Activated CD4-positive, CD25-positive, alpha-beta regulatory T cell treated with anti-CD3 and anti-CD28 coated beads, Interleukin-2, amount 50 U/mL, for 24 hours (primary cell): ENCODE data around the gene ARAP1.

Experiments used
- ATAC-seq, 2 donors: fragments of 150-1000 bp; cut with Tn5 transposase; one replicate each; pipeline ENCODE4 v1.10.0; 2021; ENCODE audit warnings: mild to moderate bottlenecking in 1 of 2, moderate library complexity in 1 of 2

The ARAP1 gene

GRCh38 chr11:72680624-72681158 is 71.5 kb downstream of the ARAP1 start:
- no peak for ATAC-seq

DNA sequence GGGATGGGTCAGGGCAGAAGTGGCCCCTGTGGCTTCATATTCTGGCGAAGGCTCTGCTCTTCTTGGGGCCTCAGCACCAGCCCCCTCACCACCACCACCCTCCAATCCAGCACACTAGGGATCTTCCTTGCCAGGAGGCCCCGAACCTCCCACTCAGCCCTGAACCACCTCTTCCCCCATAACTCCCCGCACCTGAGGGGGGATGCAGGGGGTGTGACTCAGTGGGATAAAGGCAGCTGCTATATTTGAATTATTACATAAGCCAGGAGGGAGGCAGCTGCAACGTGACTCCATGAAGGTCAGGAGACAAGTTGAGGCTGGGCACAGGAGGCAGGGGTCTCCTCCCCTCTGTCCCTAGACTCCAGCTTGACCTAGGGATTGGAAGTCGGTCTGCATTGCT is 72.3 kb downstream of the ARAP1 start:
- no peak for ATAC-seq

- no peak for ATAC-seq
Measured at GRCh38 chr11:72678524-72678923, 73.7 kb downstream of the ARAP1 start.

DNA sequence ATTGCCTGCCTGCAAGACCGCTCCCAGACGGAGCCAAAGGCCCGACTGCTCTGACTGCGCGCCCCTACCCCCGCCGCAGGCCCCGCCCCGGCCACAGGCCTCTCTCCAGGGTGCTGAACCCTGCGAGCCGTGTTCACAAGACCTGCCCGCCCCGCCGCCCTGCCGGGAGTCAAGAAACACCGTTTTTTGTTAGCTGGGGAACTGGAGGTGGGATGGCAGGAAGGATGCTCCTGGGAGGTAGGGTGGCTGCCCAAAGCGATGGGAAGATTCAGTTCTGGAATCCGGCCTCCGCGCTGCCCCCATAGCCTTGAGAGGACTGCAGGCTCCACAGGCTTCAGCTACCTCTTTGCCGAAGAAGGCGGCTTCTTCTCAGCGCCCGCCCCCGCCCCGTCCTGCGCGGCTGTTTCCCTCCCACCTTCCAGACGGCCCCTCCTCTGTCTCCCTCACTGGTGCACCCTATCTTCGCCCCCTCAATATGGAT is 75.3 kb downstream of the ARAP1 start:
- ATAC-seq = peak; percentile 78 to 83

DNA sequence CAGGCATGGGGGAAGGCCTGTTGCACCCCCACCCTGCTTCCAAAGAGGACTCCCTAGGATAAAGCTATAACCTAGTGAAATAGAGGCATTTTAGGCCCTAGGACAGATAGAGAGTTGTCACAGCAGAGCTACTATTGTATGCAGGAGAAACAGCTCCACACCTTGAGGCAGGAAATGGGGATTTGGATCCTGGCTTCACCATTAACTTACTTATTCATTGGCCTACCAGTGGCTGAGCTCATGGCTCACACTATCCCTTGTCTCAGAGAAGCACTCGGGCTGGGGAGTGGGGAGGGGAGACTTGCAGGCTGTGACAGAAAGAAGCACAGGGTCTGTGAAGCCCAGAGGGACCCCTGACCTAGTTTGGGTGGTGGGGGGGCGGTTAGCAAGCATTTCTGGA is 77.0 kb downstream of the ARAP1 start:
- ATAC-seq = no peak

GRCh38 chr11:72673943-72674828 is 78.0 kb downstream of the ARAP1 start, which contains the start of gene PDE2A:
PDE2A (minus strand) TSS chr11:72674422; CDS start chr11:72674207, 215 bp downstream.
- ATAC-seq = no peak

DNA sequence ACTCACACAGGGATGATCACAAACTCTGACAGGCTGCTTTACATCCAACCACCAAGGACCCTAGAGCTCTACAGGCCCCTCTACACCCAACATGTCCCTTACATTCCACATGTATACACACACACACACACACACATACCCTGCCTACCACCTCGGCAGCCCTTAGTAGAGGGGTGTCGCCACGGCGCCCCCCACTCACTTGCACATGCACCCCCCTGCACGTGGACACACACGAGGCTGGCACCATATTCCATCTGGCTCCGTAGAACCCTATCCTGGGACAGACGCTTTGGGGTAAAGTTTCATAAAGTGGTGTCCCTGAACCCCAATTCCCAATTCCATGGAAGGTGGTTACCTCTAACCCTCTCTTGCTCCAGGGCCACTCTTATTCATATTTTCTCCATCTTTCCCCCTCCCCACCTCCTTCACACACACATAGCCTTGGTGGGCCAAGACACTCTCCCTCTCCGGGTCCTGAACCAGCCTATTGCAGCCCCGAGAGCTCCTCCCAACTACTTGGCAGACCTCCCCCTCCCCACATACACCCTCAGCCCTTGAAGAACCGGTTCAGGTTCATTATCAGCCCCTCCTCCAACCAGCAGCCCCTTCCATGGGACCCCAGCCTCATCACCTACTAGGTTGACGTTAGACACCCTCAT is 78.8 kb downstream of the ARAP1 start:
- ATAC-seq = no peak

GRCh38 chr11:72672597-72673238 is 79.5 kb downstream of the ARAP1 start:
- no peak for ATAC-seq

DNA sequence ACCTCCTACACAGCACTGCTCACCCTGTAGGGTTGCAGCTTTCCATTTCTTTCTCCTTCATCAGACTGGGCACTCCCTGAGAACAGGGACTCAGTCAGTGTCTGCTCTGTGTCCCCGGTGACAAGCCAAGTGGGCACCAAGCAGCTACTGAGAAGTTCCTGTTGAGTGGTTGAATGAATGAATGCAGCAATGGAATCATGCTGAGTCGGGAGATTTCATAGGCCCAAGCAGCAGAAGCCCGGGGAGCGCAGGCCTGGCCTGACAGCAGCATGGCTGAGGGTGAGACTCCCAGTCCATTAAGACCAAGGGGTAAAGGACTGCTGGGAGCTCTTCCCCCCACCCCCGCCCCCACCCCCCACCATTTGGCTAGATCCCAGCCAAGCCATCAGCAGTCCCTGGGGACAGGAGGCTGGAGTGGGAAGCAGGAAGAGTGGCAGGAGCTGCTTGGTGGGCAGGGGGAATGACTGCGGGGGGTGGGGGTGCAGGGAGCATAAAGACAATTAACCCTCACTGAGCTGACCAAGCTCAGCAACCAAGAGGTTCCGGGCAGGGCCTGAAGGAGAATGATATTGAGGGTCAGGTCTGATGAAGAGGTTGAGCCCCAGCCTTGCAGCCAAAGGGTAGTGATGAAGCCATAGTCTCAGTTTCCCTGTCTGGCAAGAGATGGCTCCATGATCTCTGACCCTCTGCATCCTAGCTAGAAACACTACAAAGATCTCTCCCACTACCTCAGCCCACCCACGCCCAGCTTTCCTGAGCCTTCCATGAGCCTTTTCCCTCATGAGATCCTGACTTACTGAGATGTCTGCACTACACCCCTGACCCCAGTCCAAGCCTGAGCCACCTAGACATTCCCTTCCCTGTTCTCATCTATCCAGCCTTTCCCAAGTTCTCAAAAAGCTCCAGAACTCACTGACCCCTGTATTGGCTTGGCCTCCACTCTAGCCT is 80.8 kb downstream of the ARAP1 start:
- ATAC-seq = no peak

- no peak for ATAC-seq
Measured at GRCh38 chr11:72670041-72670440, 82.2 kb downstream of the ARAP1 start.

- no peak for ATAC-seq
Measured at GRCh38 chr11:72669527-72669926, 82.7 kb downstream of the ARAP1 start.

DNA sequence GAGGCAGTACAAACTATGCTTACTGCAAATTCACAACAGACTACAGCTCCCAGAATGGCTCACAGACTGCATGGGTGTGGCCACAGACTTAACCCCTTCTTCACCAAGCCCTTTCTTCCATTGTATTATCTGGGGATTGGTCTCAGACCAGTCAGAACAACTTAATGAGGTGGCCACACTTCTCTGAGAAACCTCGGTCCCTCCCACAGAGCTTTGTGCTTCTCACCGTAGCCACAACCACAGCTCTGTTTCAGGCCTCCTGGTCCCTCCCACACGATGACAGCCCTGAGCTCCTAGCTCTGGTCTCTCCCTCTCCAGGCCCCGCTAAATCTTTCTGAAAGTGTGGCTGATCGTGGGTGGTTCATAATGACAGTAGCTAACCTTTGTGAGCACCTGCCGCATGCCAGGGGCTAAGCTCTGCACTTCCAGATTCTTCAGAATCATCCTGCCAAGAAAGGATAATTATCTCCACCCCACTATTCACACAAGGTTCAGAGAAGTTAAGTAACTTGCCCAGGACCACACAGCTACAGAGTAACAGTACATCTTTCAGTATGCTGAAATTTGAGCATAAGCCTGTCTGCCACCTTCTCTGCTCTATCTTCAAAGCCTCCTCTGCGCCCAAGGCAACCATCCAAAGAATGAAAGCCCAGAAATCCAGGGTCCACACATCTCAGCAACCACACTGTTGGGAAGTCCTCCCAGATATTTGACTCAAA is 83.4 kb downstream of the ARAP1 start:
- ATAC-seq = peak; percentile 88 to 93

DNA sequence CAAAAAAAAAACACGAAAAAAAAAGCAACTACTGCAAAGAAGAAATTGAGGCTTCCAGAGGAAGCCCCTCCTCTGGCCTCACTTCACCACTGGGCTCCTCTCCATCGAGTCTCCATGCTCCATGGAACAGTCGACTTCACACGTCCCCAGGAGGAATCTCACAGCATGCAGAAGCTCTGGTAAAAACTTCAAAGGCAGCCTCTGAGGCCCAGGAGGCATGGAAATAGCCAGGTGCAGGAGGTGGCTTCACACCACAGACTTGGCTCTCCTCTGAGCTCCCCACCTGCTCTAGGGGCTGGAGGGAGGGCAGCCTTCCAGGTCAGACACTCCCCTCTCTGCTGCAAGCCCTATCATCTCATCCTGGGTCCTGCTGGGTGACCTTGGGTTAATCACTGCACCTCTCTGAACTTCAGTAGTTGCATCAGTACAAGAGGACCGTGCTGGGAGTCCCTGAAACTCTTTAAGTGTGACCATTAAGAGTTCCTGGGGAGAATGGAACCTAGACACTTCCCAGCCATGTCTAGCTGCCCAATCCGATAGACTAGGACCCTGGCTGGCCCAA is 86.2 kb downstream of the ARAP1 start:
- ATAC-seq = no peak

GRCh38 chr11:72662036-72662435 is 90.2 kb downstream of the ARAP1 start:
- ATAC-seq = no peak

DNA sequence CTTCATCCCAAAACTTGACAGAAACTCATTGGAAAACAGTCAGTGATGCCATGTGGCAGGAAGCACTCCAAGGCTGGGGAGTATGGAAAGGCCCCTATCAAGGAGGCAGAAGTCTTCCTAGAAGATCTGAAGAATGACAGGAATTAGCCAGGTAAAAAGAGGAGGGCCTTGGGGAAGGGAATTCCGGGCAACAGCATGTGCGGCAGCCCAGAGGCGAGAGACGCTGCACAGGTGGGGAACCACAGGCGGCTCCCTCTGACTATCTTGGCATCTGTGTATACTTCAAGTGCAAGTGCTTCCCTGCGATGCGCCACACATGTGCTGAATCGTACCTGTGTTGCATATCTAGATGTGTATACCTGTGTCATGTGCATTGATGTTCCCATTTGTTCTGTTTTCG is 90.7 kb downstream of the ARAP1 start:
- no peak for ATAC-seq

- no peak for ATAC-seq
Measured at GRCh38 chr11:72658989-72659640, 93.1 kb downstream of the ARAP1 start.

- ATAC-seq = no peak
Measured at GRCh38 chr11:72657411-72658100, 94.7 kb downstream of the ARAP1 start.

GRCh38 chr11:72655896-72656464 is 96.2 kb downstream of the ARAP1 start:
- no peak for ATAC-seq

DNA sequence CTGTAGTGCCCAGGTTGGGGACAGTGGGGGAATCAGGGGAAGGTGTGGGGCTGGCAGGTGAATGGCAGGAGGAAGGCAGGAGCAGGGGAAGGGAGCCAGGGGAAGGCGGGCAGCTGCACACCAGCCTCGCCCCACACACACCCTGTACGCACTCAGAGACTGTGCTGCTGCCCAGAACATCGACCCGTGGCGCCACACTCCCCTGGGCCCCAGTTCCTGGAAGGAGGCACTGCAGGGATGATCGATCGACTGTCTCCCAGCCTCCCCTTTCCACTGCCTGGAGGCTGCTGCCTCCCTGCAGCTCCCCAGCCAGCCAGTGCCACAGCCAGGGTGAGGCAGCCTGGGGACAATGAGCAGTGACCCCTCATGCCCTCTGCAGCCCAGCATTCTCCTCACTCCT is 97.2 kb downstream of the ARAP1 start:
- ATAC-seq = no peak
